CMK (cell line): ENCODE measurements around the gene APBB2.

Experiments used
- DNase-seq: peaks from one replicate; pipeline ENCODE4 v3.0.0-alpha.2; 2010; ENCODE audit warnings: low read depth

The APBB2 gene

GRCh38 chr4:41134581-41134980 is 79.8 kb downstream of the APBB2 start:
- no peak for DNase-seq

- no peak for DNase-seq
These were observed 80.8 kb downstream of the APBB2 start for GRCh38 chr4:41133454-41134018.

GRCh38 chr4:41132055-41132683 is 82.2 kb downstream of the APBB2 start:
- no peak for DNase-seq

GRCh38 chr4:41129936-41130440 is 84.4 kb downstream of the APBB2 start:
- DNase-seq = no peak

DNA sequence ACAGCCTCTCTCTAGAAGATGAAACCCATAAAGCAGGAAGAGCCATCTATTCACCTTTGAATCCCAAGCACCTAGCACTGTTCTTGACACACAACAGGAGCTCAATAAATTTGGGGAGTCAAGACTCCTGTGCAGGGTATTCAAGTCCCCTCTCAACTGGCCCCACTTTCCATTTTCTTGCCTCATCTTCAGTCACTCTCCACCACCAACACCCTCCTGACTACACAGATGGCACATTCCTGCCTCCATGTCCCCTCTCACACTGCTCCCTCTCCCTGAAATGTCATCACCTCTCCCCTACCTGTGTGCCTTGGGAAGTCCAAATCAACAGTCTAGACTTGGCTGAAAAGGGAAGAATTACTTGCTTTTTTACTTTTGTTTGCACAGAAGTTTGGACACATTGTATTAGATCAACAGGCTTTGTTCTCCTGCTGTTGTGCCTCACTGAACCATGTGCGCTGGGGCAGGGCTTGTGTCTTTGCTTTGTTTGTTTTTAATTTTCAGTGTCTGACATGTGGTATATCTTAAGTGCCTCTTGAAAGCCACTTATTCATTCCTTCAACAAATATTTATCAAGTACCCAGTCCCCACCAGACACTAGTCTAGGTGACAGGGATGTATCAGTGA is 85.1 kb downstream of the APBB2 start:
- no peak for DNase-seq

- DNase-seq = no peak
These were observed 88.6 kb downstream of the APBB2 start for GRCh38 chr4:41125558-41126311.

DNA sequence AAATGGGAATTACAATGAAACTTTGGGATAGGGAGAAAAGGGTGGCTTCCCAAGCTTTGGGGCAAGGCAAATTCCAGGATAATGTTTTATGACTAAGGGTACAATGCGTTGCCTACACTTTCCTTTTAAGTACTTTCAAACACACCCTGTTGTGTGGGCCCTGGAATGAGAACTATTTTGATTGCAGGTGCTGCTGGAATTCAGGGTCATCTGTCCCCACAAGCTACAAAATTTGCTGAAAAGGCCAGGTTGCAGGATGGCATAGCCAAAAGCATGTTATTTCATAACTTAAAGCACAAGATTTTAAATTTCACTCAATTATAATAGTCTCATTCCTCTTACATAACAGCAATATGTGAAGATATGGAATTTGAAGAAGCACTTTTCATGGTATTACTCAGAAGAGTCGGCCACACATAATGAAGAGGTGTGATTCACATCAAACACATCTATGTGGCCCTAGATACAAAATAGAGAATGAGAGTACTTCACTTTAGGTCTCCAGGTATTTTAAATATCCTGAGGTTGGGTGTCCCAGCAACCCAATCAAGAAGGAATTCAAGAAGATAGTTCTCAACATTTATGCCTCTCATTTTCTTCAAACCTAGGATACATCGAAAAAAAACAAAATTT is 89.3 kb downstream of the APBB2 start:
- no peak for DNase-seq

- no peak for DNase-seq
These were observed 91.6 kb downstream of the APBB2 start for GRCh38 chr4:41122775-41123174.

DNA sequence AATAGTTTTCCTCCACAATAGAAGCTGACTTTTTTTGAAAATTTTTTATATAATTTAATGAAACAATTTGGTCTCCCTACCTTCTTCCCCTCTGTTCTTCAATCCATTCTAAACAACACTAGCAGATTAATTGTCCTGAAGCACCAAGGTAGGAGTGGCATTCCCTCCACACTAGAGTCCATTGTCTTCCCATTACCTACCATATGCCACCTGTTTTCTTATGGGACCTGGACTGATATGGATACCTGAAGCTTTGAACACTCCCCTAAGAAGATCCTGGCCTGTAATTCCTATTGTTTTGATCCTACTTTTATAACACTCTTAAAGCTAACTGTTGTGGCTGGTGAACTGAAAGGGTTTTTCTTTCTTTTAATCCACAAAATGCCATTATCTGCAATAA is 92.0 kb downstream of the APBB2 start:
- no peak for DNase-seq

GRCh38 chr4:41121906-41122305 is 92.4 kb downstream of the APBB2 start:
- DNase-seq = no peak

GRCh38 chr4:41120297-41121217 is 93.8 kb downstream of the APBB2 start:
- no peak for DNase-seq

- no peak for DNase-seq
These were observed 94.5 kb downstream of the APBB2 start for GRCh38 chr4:41119867-41120295.

GRCh38 chr4:41111791-41112190 is 102.6 kb downstream of the APBB2 start:
- DNase-seq = no peak

GRCh38 chr4:41110050-41110449 is 104.3 kb downstream of the APBB2 start:
- no peak for DNase-seq

DNA sequence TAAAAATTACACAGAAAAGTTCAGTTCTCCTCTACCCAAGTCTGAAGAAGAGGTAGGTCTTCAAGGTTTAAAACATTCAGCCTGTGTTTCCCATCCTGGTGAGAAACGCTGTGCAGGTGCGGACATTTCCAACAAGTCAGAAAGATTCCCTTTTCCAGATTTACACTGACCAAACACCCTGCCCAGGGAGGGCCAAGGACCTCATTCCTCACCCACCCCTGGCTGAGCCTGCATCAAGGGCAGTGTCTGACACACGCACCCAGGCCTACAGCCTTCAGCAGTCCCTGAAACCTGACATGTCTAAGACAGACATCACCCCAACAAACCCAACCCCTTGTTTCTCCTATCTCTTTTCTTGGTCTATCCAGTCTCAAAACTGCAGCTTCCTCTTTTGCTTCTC is 105.9 kb downstream of the APBB2 start:
- no peak for DNase-seq

DNA sequence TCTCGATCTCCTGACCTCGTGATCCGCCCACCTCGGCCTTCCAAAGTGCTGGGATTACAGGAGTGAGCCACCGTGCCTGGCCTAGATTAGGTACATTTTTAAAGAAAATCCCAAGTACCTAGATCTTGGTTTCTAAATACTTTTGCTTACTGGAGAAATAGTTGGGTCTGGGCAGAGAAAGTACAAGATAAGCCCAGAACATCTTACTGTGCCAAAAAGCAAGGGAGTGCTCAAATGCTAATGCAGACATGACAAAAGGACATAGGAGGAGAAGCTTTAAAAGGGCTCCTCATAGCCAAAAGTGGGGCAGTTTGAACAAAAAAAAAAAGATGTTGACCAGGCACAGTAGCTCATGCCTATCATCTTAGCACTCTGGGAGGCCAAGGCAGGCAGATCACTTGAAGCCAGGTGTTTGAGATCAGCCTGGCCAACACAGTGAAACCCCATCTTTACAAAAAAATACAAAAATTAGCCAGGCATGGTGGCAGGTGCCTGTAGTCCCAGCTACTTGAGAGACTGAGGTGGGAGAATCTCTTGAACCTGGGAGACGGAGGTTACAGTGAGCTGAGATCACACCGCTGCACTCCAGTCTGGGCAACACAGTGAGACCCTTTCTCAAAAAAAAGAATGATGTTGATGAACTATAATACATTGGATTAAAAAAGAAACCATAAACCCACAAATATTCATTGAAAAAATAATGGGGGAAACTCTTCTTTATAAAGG is 107.5 kb downstream of the APBB2 start:
- DNase-seq = no peak

DNA sequence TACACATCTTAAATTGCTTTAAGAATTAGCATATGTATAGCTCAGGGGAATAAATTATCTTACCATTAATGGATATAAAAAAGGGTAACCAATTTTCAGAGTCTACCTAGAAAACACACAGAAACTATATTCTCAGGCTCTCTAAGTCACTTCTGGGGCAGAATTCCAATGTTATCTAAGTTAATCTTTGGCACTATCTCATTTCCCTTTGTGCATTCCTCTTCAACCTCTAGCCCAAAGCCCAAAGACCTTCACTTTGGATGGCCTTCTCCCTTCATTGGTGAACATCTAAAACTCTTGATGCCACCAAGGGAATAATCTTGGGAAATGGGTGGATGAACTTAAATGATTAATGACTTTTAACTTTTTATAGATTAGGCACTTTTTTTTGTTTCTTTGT is 108.3 kb downstream of the APBB2 start:
- DNase-seq = no peak

DNA sequence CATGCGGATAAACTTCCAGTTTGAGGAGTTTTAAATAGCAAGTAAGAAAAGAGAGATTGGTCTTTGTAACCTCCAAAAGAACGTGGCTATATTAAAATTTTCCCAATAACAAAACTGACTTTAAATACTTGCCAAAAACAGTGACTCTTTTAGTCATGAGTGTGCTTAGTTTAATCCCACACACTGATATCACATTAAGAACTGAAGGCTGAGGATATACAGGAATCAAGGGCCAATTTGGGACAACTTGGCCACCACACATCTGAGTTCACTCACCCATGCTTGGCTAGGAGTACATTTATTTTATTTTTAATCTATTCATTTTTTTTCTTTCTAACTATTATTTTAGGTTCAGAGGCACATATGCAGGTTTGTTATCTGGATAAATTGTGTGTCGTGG is 110.2 kb downstream of the APBB2 start:
- DNase-seq = no peak

DNA sequence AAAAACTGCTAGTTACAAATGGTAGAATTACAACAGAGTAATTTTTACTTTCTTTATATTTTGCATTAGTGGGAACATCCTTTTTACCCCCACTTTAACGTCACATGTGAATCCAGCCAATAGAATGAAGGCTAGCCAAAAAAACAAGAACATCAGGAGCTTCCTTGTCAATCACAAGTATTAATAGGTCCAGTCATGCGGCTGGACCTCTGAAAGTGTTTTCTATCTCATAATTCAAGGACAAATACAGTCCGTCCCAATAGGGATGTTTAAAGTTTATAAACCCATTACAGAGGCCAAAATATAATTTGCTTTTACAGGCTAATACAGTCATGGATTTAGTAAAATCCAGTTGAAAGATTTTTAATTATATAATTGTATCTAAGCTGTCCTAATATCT is 110.7 kb downstream of the APBB2 start:
- no peak for DNase-seq

DNA sequence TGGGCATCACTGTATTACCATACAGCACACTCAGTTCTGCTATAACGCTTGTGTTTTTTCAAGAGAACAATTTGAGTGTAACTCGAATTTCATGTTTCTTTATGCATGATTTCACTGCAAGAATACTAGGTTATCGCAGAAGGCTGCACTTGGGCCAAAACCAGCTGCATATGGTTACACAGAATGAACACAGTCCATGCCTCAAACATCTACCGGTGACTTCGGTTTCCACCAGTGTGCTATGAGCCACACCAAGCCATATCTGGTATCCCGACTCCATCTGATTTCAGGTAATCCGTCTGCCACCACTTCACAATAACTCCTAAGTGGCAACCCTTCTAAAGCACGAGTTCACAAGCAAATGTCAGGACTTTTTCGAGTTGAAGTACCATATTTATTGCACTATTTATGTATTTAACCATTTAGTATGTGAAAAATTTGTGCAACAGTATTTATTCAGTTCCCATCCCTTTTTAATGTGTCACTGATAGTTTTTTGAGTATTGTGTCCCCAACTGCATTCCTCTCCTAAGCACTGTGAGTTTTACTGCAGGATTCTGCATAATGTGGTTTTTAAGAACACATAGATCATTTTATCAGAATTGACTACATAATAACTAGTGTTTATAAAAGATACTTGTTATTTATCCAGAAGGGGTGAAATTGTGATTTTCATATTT is 111.8 kb downstream of the APBB2 start:
- no peak for DNase-seq
